Activated T-cell treated with anti-CD3 and anti-CD28 coated beads for 24 hours (primary cell): ENCODE measurements around the gene ZDHHC6.
"Not testable (repeated sequence)": the region's sequence is repeated elsewhere in the genome, so short reads cannot be mapped to it uniquely, and the experiment has no call there.

Experiments
- DNase-seq: peaks from one replicate; pipeline ENCODE4 v3.0.0-alpha.2; 2020; ENCODE audit warnings: low read depth

Gene ZDHHC6

GRCh38 chr10:112446855-112447619 is at the start of gene ZDHHC6, which contains the start of gene VTI1A:
ZDHHC6 (minus strand) TSS chr10:112446914; CDS start chr10:112445436, 1,478 bp downstream.
VTI1A (plus strand) TSS chr10:112447215; CDS start chr10:112447374, 159 bp downstream.
- DNase-seq = peak; percentile 78

GRCh38 chr10:112492736-112493135 is 46.0 kb upstream of the ZDHHC6 start:
- DNase-seq = no peak

- DNase-seq = no peak
Measured at GRCh38 chr10:112491144-112491543, 44.4 kb upstream of the ZDHHC6 start.

GRCh38 chr10:112490545-112490944 is 43.8 kb upstream of the ZDHHC6 start:
- DNase-seq = no peak

GRCh38 chr10:112487964-112488363 is 41.2 kb upstream of the ZDHHC6 start:
- no peak for DNase-seq

- no peak for DNase-seq
Measured at GRCh38 chr10:112484399-112484798, 37.7 kb upstream of the ZDHHC6 start.

GRCh38 chr10:112481602-112482001 is 34.9 kb upstream of the ZDHHC6 start:
- DNase-seq = no peak

- no peak for DNase-seq
Measured at GRCh38 chr10:112475575-112476218, 29.0 kb upstream of the ZDHHC6 start.

- DNase-seq = no peak
Measured at GRCh38 chr10:112471878-112472487, 25.3 kb upstream of the ZDHHC6 start.

GRCh38 chr10:112467541-112468075 is 20.9 kb upstream of the ZDHHC6 start:
- DNase-seq = no peak

GRCh38 chr10:112466802-112467201 is 20.1 kb upstream of the ZDHHC6 start:
- no peak for DNase-seq

- DNase-seq = no peak
Measured at GRCh38 chr10:112465299-112465883, 18.7 kb upstream of the ZDHHC6 start.

- not testable (repeated sequence) for DNase-seq
Measured at GRCh38 chr10:112464074-112464473, 17.4 kb upstream of the ZDHHC6 start.

- peak; percentile 6 for DNase-seq
Measured at GRCh38 chr10:112461029-112461887, 14.5 kb upstream of the ZDHHC6 start.

- DNase-seq = no peak
Measured at GRCh38 chr10:112460366-112460765, 13.7 kb upstream of the ZDHHC6 start.

GRCh38 chr10:112456533-112456932 is 9.8 kb upstream of the ZDHHC6 start:
- DNase-seq = no peak

GRCh38 chr10:112454910-112455779 is 8.4 kb upstream of the ZDHHC6 start:
- DNase-seq = no peak

GRCh38 chr10:112448888-112449287 is 2.2 kb upstream of the ZDHHC6 start:
- no peak for DNase-seq

- peak; percentile 30 for DNase-seq
Measured at GRCh38 chr10:112447620-112447928, 860 bp upstream of the ZDHHC6 start.

- no peak for DNase-seq
Measured at GRCh38 chr10:112446055-112446854, 459 bp downstream of the ZDHHC6 start.
